Lung (tissue), 12 donors: Measurements from ENCODE around the gene RCOR3. TPM values are rescaled to one million over a fixed set of nuclear protein-coding genes. Genes with fewer than 3 reads are reported as not detected.

ENCODE experiments used
- ATAC-seq: fragments of 200-7000 bp; cut with Tn5 transposase; one replicate; pipeline ENCODE4 v1.9.1; 2020; ENCODE audit warnings: moderate number of reproducible peaks; ENCODE audit not compliant: insufficient read depth, low FRiP score
- DNase-seq, 3 donors: peaks; one replicate each; pipeline ENCODE4 v3.0.0-alpha.2; 2013 to 2017
- H3K27ac ChIP-seq, 2 donors: one replicate each; pipeline ENCODE4 v1.5.1; 2013; ENCODE audit warnings: mild to moderate bottlenecking in 2 of 2, moderate library complexity in 2 of 2, control low read depth in 1 of 2, inconsistent platforms in 1 of 2, low read depth in 1 of 2, low read length in 1 of 2
- H3K27me3 ChIP-seq, 3 donors: one replicate each; pipeline ENCODE4 v1.5.1; 2013; ENCODE audit warnings: low read length in 2 of 3; ENCODE audit not compliant: control insufficient read depth in 3 of 3, insufficient read depth in 3 of 3
- H3K36me3 ChIP-seq, 4 donors: one replicate each; pipeline ENCODE4 v1.5.1; 2013; ENCODE audit warnings: low read length in 4 of 4, mild to moderate bottlenecking in 1 of 4, moderate library complexity in 1 of 4; ENCODE audit not compliant: control insufficient read depth in 4 of 4, insufficient read depth in 4 of 4
- H3K4me1 ChIP-seq, 5 donors: one replicate each; pipeline ENCODE4 v1.5.1; 2013; ENCODE audit warnings: low read length in 5 of 5, mild to moderate bottlenecking in 2 of 5, moderate library complexity in 1 of 5; ENCODE audit not compliant: control insufficient read depth in 5 of 5, insufficient read depth in 5 of 5
- H3K4me3 ChIP-seq: one replicate; pipeline ENCODE4 v1.5.1; 2013; ENCODE audit warnings: mild to moderate bottlenecking, control low read depth, moderate library complexity
- H3K9ac ChIP-seq, 2 donors: one replicate each; pipeline ENCODE4 v1.5.1; 2013; ENCODE audit warnings: low read length in 2 of 2, control low read depth in 1 of 2; ENCODE audit not compliant: insufficient read depth in 1 of 2
- H3K9me3 ChIP-seq, 4 donors: one replicate each; pipeline ENCODE4 v1.5.1; 2013; ENCODE audit warnings: low read length in 3 of 4, mild to moderate bottlenecking in 1 of 4, moderate library complexity in 1 of 4; ENCODE audit not compliant: control insufficient read depth in 4 of 4, insufficient read depth in 3 of 4
- WGBS, 2 donors: extraction: QIAGEN DNeasy Blood & Tissue Kit; methylation state at CpG; one replicate each; pipeline ENCODE4 v1.1.7; 2013; 5-methylcytosine and 5-hydroxymethylcytosine counted together
- polyA plus RNA-seq, 2 donors: library from polyadenylated mRNA; stranded (reverse); fragments of 200-250 nt; gene quantifications; one replicate each; pipeline ENCODE4 v1.2.1, GENCODE V29; 2013
- total RNA-seq, 2 donors: library from RNA; depleted of rRNA in 1 of 2; stranded (reverse); fragments of >200 nt in 1 of 2; gene quantifications; one replicate each; pipeline ENCODE4 v1.2.1, GENCODE V29; 2014 to 2021
- TF ChIP-seq, protein P1 (sequence below): IDR thresholded peaks from 2 replicates; pipeline ENCODE4 v1.5.1; 2012; ENCODE audit warnings: mild to moderate bottlenecking; ENCODE audit errors: control extremely low read depth, extremely low read depth
- donor health status: control.
- donor health status: control.
- donor health status: Bipolar disorder and iron deficiency.
- donor health status: healthy.
- donor health status: DM: yes; HTN: yes; CAD: no.

RCOR3 gene
- total and polyA plus RNA-seq, 4 donors, result 16.6 to 102 (median 34.4) TPM

DNA sequence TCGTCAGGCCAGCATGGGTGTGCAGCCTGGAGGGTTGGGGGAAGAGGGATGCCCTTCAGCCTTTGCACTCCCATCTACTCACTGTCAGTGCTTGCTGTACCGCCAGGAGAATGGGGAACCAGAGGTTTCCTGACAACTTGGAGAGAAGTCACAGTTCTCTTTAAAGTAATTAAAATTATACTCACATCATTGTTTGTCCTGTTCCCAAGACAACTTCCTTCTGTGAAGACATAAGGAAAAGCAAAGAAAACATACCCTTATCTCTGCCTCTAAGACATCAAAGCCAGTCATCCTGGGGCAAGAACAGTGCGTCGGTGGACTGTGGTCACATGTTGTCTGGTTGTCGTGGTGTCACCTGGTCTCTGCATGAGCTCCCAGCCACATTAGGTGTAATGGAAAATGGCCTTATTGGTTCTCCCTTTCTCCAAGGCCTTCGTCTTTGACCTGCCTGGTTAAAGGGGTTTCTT lies 85.0 kb downstream of the RCOR3 start:
- H3K9me3 ChIP-seq, result no peaks in the 10 kb centered on the region
- TF ChIP-seq, protein P1, sequence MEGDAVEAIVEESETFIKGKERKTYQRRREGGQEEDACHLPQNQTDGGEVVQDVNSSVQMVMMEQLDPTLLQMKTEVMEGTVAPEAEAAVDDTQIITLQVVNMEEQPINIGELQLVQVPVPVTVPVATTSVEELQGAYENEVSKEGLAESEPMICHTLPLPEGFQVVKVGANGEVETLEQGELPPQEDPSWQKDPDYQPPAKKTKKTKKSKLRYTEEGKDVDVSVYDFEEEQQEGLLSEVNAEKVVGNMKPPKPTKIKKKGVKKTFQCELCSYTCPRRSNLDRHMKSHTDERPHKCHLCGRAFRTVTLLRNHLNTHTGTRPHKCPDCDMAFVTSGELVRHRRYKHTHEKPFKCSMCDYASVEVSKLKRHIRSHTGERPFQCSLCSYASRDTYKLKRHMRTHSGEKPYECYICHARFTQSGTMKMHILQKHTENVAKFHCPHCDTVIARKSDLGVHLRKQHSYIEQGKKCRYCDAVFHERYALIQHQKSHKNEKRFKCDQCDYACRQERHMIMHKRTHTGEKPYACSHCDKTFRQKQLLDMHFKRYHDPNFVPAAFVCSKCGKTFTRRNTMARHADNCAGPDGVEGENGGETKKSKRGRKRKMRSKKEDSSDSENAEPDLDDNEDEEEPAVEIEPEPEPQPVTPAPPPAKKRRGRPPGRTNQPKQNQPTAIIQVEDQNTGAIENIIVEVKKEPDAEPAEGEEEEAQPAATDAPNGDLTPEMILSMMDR, result no peak
- H3K27me3 ChIP-seq, result no peaks in the 10 kb centered on the region
- no peak overlapping the region for H3K9ac ChIP-seq
- H3K36me3 ChIP-seq, result no peaks in the 10 kb centered on the region
- H3K27ac ChIP-seq, result no peak overlapping the region
- H3K4me3 ChIP-seq, result no peak overlapping the region
- no peak for ATAC-seq
- H3K4me1 ChIP-seq, result peaks cover 0 to 8% (median 0%) of the 10 kb centered on the region in 5 donors
- DNase-seq, result no peak
- 45 to 67% methylated on average over 6 of the region's 6 CpGs for WGBS, 2 donors

DNA sequence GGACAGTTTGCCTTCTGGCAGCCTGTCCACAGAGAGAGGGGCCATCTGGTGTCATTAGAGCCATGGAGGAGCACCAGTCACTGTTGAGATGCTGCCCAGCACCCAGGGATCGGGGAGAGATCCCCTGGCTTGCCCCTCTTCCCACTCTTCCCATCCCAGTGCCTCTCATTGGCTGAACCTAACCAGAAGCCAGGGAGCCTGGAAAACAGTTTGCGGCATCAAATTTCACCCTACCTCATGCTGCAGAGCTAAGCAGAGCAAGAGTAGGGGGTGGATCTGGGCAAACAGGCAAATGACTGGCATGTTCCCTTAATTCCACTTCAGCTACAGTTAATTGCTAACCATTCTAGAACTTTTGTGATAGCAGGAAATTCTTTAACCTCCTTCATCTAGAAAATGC lies 86.6 kb downstream of the RCOR3 start:
- peak in 1 of 3 donors; percentile 13 for DNase-seq
- H3K9ac ChIP-seq, result no peak overlapping the region
- peaks cover 0 to 5% (median 0%) of the 10 kb centered on the region in 5 donors for H3K4me1 ChIP-seq
- no peaks in the 10 kb centered on the region for H3K9me3 ChIP-seq
- H3K27ac ChIP-seq, result no peak overlapping the region
- WGBS, 2 donors, result 89 to 90% methylated on average over 2 of the region's 2 CpGs
- H3K27me3 ChIP-seq, result no peaks in the 10 kb centered on the region
- TF ChIP-seq, protein P1, result no peak
- ATAC-seq, result no peak
- H3K4me3 ChIP-seq, result no peak overlapping the region
- H3K36me3 ChIP-seq, result no peaks in the 10 kb centered on the region

GRCh38 chr1:211347077-211347844 lies 88.1 kb downstream of the RCOR3 start:
- Histone ChIP-seq H3K9me3 (no peaks in the 10 kb centered on the region), H3K27ac (no peak overlapping the region), H3K27me3 (no peaks in the 10 kb centered on the region), H3K4me3 (no peak overlapping the region), H3K36me3 (no peaks in the 10 kb centered on the region), H3K9ac (no peak overlapping the region), H3K4me1 (peaks cover 0 to 6% (median 0%) of the 10 kb centered on the region in 5 donors)
- DNase-seq (no peak), ATAC-seq (no peak)
- TF ChIP-seq, protein P1, result no peak
- WGBS, 2 donors, result 72 to 87% methylated on average over 4 of the region's 4 CpGs

DNA sequence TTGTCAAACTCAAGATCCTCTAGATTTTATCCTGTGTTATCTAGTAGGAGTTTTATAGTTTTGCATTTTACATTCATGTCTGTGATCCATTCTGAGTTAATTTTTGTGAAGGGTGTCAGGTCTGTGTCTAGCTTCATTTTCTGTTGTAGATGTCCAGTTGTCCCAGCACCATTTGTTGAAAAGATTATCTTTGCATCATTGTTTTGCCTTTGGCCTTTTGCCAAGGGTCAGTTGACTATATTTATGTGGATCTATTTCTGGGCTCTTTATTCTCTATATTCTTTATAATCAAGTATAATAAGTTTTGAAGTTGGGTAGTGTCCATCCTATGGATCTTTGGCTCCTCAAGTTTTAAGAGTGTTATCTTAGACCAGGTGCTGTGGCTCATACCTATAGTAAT lies 89.4 kb downstream of the RCOR3 start:
- no peak overlapping the region for H3K9ac ChIP-seq
- H3K4me1 ChIP-seq, result peaks cover 0 to 6% (median 0%) of the 10 kb centered on the region in 5 donors
- H3K9me3 ChIP-seq, result no peaks in the 10 kb centered on the region
- TF ChIP-seq, protein P1, result no peak
- H3K4me3 ChIP-seq, result no peak overlapping the region
- H3K27ac ChIP-seq, result no peak overlapping the region
- H3K36me3 ChIP-seq, result peaks cover 0 to 3% (median under 1%) of the 10 kb centered on the region in 4 donors
- no peaks in the 10 kb centered on the region for H3K27me3 ChIP-seq
- ATAC-seq, result no peak
- no peak for DNase-seq
